Head of caudate nucleus (tissue), 42 donors: Measurements from ENCODE around the gene OR2G2.

Experiments
- DNase-seq, 42 donors: peaks; one replicate each; pipeline versions ENCODE4 v3.0.0 to v3.0.0-alpha.2; 2020 to 2021; ENCODE audit warnings: mixed read lengths in 7 of 42
- intact Hi-C: fragments of 100-400 bp; cut with DNase I; formaldehyde crosslinking; loops from one replicate; pipeline ENCODE4 v1.15.0; 2022

Gene OR2G2

GRCh38 chr1:247638011-247638410 lies 49.9 kb downstream of the OR2G2 start:
- intact Hi-C loops, result no loop called here
- no peak for DNase-seq

- intact Hi-C loops, result no loop called here
- no peak for DNase-seq
Measured at GRCh38 chr1:247638781-247639180, 50.6 kb downstream of the OR2G2 start.
